Measurements from ENCODE around the gene RAD51AP2.
"Not testable (repeated sequence)": the region's sequence is repeated elsewhere in the genome, so short reads cannot be mapped to it uniquely, and the experiment has no call there.

DNA sequence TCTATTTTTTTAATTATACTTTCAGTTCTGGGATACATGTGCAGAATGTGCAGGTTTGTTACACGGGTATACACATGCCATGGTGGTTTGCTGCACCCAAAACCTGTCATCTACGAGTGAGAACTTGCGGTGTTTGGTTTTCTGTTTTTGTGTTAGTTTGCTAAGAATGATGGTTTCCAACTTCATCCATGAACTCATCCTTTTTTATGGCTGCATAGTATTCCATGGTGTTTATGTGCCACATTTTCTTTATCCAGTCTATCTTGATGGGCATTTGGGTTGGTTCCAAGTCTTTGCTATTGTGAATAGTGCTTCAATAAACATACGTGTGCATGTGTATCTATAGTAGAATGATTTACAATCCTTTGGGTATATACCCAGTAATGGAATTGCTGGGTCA lies 29.6 kb downstream of the RAD51AP2 start:
- TF ChIP-seq EP300, POLR2A, POLR2AphosphoS5 (IDR thresholded peaks at IDR 0.05): not testable (repeated sequence)
- TF ChIP-seq, protein P1, sequence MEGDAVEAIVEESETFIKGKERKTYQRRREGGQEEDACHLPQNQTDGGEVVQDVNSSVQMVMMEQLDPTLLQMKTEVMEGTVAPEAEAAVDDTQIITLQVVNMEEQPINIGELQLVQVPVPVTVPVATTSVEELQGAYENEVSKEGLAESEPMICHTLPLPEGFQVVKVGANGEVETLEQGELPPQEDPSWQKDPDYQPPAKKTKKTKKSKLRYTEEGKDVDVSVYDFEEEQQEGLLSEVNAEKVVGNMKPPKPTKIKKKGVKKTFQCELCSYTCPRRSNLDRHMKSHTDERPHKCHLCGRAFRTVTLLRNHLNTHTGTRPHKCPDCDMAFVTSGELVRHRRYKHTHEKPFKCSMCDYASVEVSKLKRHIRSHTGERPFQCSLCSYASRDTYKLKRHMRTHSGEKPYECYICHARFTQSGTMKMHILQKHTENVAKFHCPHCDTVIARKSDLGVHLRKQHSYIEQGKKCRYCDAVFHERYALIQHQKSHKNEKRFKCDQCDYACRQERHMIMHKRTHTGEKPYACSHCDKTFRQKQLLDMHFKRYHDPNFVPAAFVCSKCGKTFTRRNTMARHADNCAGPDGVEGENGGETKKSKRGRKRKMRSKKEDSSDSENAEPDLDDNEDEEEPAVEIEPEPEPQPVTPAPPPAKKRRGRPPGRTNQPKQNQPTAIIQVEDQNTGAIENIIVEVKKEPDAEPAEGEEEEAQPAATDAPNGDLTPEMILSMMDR (IDR thresholded peaks at IDR 0.05), result not testable (repeated sequence)

Data from gastroesophageal sphincter (tissue), 3 donors.